Mesodermal cell (in vitro differentiated cells): ENCODE data around the gene TMCO1.
"Not testable (repeated sequence)": the region's sequence is repeated elsewhere in the genome, so short reads cannot be mapped to it uniquely, and the experiment has no call there.

Experiments used
- H3K27ac ChIP-seq: 2 replicates; pipeline ENCODE4 v1.7.0; 2013; ENCODE audit warnings: mild to moderate bottlenecking, low read depth, low read length, moderate library complexity; ENCODE audit not compliant: severe bottlenecking
- H3K36me3 ChIP-seq: 2 replicates; pipeline ENCODE4 v1.7.1; 2013; ENCODE audit warnings: mild to moderate bottlenecking, low read length, moderate library complexity; ENCODE audit not compliant: control insufficient read depth, insufficient read depth
- H3K4me1 ChIP-seq: one replicate; pipeline ENCODE4 v1.7.1; 2013; ENCODE audit warnings: mild to moderate bottlenecking, low read length; ENCODE audit not compliant: insufficient read depth, control insufficient read depth, poor library complexity, severe bottlenecking
- H3K4me3 ChIP-seq: 2 replicates; pipeline ENCODE4 v1.7.0; 2013; ENCODE audit warnings: low read length, control low read depth, mild to moderate bottlenecking; ENCODE audit not compliant: insufficient read depth, poor library complexity, severe bottlenecking; ENCODE audit errors: extremely low read depth
- H3K9me3 ChIP-seq: 2 replicates; pipeline ENCODE4 v1.7.1; 2013; ENCODE audit warnings: mild to moderate bottlenecking, low read length, moderate library complexity; ENCODE audit not compliant: control insufficient read depth
- WGBS, 2 experiments: methylation state at CpG; one replicate each; pipeline ENCODE4 v1.1.5; 2013; ENCODE audit warnings: missing lambda C conversion rate in 2 of 2; ENCODE audit not compliant: insufficient coverage in 2 of 2; 5-methylcytosine and 5-hydroxymethylcytosine counted together

Gene TMCO1

DNA sequence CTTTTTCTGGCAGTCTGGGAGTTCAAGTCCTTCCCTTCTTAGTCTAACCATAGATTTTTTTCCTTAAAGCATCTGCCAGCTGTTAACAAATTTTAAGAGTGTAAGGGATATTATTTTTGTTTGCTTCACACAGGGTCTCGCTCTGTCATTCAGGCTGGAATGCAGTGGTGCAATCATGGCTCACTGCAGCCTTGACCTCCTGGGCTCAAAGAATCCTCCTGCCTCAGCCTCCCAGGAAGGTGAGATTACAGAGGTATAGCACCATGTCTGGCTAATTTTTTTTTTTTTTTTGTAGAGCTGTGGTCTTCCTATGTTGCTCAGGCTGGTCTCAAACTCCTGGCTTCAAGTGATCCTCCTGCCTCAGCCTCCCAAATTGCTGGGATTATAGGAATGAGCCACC is 23.8 kb downstream of the TMCO1 start:
- 89 to 100% methylated on average over 1 of the region's 1 CpG for WGBS, 2 experiments

DNA sequence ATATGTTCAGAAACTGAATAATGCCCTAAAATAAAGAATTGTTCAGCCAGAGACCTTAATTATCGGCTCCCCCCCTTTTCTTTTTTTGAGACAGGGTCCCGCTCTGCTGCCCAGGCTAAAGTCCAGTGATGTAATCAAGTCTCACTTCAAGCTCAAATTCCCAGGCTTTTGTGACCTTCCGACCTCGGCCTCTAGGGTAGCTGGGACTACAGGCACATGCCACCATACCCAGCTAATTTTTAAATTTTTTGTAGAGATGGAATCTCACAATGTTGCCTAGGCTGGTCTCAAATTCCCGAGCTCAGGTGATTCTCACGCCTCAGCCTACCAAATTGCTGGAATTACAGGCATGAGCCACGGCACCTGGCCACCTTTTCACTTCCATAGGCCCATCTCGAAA is 26.5 kb downstream of the TMCO1 start:
- 91 to 97% methylated on average over 6 to 8 of the region's 8 CpGs for WGBS, 2 experiments

More for the DNA sequence above, 23.8 kb downstream of the TMCO1 start:
- H3K9me3 ChIP-seq, H3K27ac ChIP-seq, H3K4me1 ChIP-seq, H3K4me3 ChIP-seq: not testable (repeated sequence)
- peaks cover 42% of the 10 kb centered on the region for H3K36me3 ChIP-seq

DNA sequence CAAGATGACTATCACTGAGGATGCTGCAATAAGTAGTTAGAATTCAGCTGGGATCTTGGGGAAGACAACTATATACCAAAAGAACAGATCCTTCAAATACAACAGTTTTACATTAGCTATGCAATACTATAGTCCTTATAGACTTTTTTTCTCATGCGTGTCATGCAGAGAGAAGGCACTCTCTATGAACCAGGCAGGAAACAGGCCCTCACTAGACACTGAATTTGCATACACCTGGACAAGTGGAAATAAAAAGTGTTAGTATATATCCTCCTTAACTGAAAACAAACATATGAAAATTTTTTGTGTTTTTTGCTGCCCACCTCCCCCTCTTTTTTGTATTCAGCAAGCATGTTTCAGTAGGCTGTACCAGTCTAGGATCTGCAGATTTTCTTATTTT is 29.9 kb downstream of the TMCO1 start:
- no peak overlapping the region for H3K4me3 ChIP-seq
- peaks cover 60% of the 10 kb centered on the region for H3K36me3 ChIP-seq
- WGBS, 2 experiments, result no CpG with 5 or more reads among the region's 1 CpG
- no peaks in the 10 kb centered on the region for H3K9me3 ChIP-seq
- H3K4me1 ChIP-seq, result no peaks in the 10 kb centered on the region
- no peak overlapping the region for H3K27ac ChIP-seq

More for the DNA sequence above, 26.5 kb downstream of the TMCO1 start:
- Histone ChIP-seq H3K9me3 (no peaks in the 10 kb centered on the region), H3K36me3 (peaks cover 50% of the 10 kb centered on the region), H3K27ac (no peak overlapping the region), H3K4me1 (no peaks in the 10 kb centered on the region), H3K4me3 (no peak overlapping the region)

DNA sequence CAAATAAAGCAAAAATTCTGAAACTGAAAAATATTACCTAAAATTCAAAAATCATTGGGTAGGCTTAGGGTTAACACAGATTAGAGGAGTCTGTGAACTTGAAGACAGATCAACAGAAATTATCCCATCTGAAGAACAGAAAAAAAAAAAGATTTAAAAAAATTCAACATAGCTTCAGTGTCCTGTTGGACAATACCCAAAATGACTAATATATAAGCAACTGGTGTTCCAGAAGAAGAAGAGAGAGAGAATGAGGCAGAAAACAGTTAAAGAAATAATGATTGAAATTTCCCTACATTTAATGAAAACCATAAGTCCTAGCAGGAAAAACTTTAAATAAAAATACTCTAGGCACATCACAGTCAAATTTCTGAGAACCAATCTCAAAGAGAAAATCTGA is 31.5 kb downstream of the TMCO1 start:
- no peak overlapping the region for H3K4me3 ChIP-seq
- H3K9me3 ChIP-seq, result no peaks in the 10 kb centered on the region
- no peak overlapping the region for H3K27ac ChIP-seq
- H3K36me3 ChIP-seq, result peaks cover 47% of the 10 kb centered on the region
- no peaks in the 10 kb centered on the region for H3K4me1 ChIP-seq

DNA sequence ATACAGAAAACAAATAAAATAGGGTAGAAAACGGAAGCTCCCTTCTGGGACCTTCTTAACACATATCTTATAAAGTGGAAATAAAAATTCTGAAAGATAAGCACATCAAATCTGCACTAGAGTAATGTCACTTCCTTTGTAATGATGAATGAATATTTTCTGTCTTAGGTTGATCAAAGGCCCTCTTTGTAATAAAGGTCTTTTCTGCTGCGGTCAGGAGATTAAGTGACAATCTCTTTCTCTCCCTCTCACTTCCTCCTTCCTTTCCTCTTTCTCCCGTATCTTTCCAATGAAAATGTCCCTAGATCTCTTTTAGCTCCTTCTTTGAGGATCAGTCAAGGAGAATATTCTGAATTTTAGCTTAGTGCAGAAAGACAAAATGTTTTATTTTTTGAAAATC is 33.8 kb downstream of the TMCO1 start:
- Histone ChIP-seq H3K27ac (no peak overlapping the region), H3K4me1 (no peaks in the 10 kb centered on the region), H3K4me3 (no peak overlapping the region), H3K9me3 (no peaks in the 10 kb centered on the region), H3K36me3 (peaks cover 39% of the 10 kb centered on the region)
- WGBS, 2 experiments, result no CpG with 5 or more reads among the region's 3 CpGs

DNA sequence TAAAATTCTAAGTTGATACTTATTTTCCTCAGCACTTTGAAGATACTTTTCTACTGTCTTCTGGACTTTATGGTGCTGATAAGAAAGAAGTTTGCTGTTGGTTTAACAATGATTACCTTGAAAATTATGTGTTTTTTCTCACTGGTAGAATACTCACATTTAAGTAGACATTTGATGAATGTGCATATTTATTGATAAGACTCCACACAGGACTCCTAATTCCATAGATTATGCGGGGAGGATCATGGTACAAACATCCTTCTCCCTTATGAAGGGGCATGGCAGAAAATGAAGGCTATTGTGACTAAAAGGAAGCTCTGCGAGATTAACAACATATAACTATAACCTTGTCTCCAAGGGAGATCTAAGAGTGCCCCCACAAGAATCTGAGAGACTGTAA is 41.8 kb downstream of the TMCO1 start:
- H3K4me3 ChIP-seq, result no peak overlapping the region
- no CpG with 5 or more reads among the region's 2 CpGs for WGBS, 2 experiments

DNA sequence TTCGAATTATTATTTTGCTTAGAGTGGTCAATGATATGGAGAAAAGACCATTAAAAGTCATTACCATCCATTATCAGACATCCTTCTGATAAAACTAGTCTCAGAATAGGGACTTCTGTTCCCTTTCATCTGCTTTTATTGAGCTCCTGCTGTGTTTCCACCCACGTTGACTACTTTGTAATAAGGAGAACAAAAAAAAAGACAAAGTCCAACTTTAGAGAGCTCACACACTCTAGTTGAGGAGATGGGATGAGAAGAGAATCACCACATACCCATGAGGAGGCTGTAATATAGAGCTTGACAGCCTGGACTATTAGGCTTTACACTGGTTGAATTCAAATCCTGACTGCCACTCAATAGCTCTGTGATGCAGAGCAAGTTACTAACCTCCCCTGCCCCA is 42.5 kb downstream of the TMCO1 start:
- Histone ChIP-seq H3K36me3 (peaks cover 33% of the 10 kb centered on the region), H3K27ac (no peak overlapping the region), H3K4me3 (no peak overlapping the region), H3K4me1 (no peaks in the 10 kb centered on the region), H3K9me3 (no peaks in the 10 kb centered on the region)
- WGBS, 2 experiments, result no CpG with 5 or more reads among the region's 2 CpGs

More for the DNA sequence above, 41.8 kb downstream of the TMCO1 start:
- no peaks in the 10 kb centered on the region for H3K9me3 ChIP-seq
- H3K27ac ChIP-seq, result no peak overlapping the region
- peaks cover 34% of the 10 kb centered on the region for H3K36me3 ChIP-seq
- H3K4me1 ChIP-seq, result no peaks in the 10 kb centered on the region

DNA sequence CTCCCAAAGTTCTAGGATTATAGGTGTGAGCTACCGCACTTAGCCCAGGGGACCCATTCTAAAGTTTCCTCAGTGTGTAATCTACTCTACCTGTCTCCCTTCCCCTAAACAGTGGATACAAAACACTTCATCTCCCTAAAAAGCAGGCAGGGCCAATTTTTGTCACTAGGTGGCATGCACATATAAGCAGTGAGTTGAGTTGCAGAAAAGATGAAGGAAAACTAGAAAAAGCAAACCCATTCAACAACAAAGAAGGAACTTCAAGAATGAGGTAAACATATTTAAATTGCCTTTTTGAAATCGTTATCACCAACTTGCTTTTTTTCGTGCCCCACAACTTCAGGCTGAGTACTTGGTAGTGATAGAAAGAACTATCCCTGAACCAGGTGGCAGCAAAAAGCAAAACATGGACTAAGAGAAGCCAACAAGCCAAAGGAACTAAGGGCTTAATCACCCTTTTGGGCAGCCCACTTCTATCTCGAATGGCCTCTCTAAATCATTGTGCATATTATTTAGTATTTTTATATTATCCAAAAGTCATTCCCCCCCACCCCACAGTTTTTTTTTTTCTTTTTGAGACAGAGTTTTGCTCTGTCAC is 50.7 kb downstream of the TMCO1 start:
- H3K9me3 ChIP-seq, result no peaks in the 10 kb centered on the region
- 55% methylated on average over 1 of the region's 4 CpGs; no CpG with 5 or more reads in 1 of the 2 experiments for WGBS, 2 experiments
- no peaks in the 10 kb centered on the region for H3K36me3 ChIP-seq
- H3K4me3 ChIP-seq, result no peak overlapping the region
- H3K27ac ChIP-seq, result no peak overlapping the region
- H3K4me1 ChIP-seq, result no peaks in the 10 kb centered on the region

DNA sequence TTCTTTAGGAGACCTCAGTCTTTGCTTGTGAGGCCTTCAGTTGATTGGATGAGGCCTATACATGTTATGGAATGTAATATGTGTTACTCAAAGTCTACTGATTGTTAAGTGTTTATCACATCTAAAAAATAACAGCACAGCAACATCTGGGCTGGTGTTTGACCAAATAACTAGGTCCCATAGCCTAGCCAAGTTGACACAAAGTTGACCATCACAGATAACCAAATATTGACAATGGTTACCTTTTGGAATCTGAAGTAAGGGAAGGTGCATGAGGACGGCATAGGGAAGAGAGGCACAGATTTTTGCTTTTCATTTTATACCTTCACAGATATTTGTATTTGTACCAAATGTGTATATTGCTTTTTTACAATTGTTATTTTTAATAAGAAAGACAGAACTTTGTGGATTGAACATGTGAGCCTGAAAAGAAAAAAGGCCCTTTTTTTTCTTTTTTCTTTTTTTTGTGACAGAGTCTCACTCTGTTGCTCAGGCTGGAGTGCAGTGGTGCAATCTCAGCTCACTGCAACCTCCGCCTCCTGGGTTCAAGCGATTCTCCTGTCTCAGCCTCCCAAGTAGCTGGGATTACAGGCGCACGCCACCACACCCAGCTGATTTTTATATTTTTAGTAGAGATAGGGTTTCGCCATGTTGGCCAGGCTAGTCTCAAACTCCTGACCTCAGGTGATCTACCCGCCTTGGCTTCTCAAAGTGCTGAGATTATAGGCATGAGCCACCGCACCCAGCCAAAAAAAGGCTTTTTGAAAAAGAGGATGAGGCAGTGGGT is 52.2 kb downstream of the TMCO1 start:
- not testable (repeated sequence) for H3K4me3 ChIP-seq, H3K9me3 ChIP-seq, H3K4me1 ChIP-seq, H3K36me3 ChIP-seq, H3K27ac ChIP-seq
- WGBS, 2 experiments, result 79 to 88% methylated on average over 2 to 3 of the region's 8 CpGs

DNA sequence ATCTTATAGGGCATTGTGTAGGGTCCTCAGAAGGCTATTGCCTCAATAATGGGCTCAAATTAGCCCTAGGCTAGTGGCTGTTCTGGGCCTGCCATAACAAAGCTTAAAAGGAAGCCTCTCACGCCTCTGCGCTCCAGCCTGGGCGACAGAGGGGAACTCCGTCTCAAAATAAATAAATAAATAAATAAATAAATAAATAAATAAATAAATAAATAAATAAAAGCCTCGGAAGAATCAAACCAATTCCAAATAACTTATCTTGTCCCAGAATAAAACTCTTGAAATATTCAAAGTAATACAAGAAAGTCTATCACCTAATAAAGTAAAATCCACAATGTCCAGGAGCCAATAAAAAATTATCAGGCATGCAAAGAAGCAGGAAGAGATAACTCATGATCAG is 55.9 kb downstream of the TMCO1 start:
- H3K36me3 ChIP-seq, result no peaks in the 10 kb centered on the region
- H3K9me3 ChIP-seq, result no peaks in the 10 kb centered on the region
- H3K27ac ChIP-seq, result no peak overlapping the region
- WGBS, 2 experiments, result no CpG with 5 or more reads among the region's 5 CpGs
- no peaks in the 10 kb centered on the region for H3K4me1 ChIP-seq
- no peak overlapping the region for H3K4me3 ChIP-seq

DNA sequence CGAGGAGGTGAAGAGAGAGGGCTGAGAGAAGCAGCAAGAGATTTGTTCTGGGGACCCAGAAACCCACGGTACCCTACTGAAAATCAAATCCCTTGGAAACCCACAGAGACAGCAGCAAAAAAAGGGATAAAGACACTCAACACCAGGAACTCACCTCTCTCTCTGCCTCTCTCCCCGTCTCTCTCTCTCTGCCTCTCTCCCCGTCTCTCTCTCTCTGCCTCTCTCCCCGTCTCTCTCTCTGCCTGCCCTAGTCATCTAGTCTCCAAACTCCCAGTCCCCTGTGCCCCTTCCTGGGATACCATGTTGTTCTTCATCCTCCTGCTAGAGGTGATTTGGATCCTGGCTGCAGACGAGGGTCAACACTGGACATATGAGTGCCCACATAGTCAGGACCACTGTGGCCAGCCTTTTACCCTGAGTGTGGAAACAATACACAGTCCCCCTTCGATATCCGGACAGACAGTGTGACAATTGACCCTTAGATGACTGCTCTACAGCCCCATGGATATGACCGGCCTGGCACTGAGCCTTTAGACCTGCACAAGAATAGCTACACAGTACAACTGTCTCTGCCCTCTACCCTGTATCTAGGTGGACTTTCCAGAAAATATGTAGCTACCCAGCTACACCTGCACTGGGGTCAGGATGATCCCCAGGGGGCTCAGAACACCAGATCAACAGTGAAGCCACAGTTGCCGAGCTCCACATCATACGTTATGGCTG is 60.5 kb downstream of the TMCO1 start:
- H3K36me3 ChIP-seq, result no peaks in the 10 kb centered on the region
- H3K9me3 ChIP-seq, result no peaks in the 10 kb centered on the region
- H3K27ac ChIP-seq, result no peak overlapping the region
- 85 to 92% methylated on average over 10 to 11 of the region's 11 CpGs for WGBS, 2 experiments
- H3K4me1 ChIP-seq, result no peaks in the 10 kb centered on the region
- H3K4me3 ChIP-seq, result no peak overlapping the region
